Fibroblast of villous mesenchyme (primary cell): Measurements from ENCODE around the gene ZNF579. TPM values are rescaled to one million over a fixed set of nuclear protein-coding genes. Genes with fewer than 3 reads are reported as not detected.

Source experiments
- DNase-seq: peaks from one replicate; pipeline ENCODE4 v3.0.0-alpha.2; 2010; ENCODE audit warnings: low read depth
- H3K4me3 ChIP-seq: 2 replicates; pipeline ENCODE4 v1.5.1; 2011; ENCODE audit warnings: low read depth, mild to moderate bottlenecking, low read length
- total RNA-seq: library from RNA; depleted of rRNA; stranded (reverse); fragments of >200 nt; gene quantifications from 2 replicates; pipeline ENCODE4 v1.2.3, GENCODE V29; 2012
- TF ChIP-seq, protein P1 (sequence below): IDR thresholded peaks from 2 replicates; pipeline ENCODE4 v1.5.1; 2012; ENCODE audit warnings: low read depth, mild to moderate bottlenecking, low read length; ENCODE audit not compliant: insufficient read depth

The ZNF579 gene
- total RNA-seq, 1 donor: 5.6 TPM

GRCh38 chr19:55567708-55568328 is 12.8 kb downstream of the ZNF579 start:
- TF ChIP-seq, protein P1, sequence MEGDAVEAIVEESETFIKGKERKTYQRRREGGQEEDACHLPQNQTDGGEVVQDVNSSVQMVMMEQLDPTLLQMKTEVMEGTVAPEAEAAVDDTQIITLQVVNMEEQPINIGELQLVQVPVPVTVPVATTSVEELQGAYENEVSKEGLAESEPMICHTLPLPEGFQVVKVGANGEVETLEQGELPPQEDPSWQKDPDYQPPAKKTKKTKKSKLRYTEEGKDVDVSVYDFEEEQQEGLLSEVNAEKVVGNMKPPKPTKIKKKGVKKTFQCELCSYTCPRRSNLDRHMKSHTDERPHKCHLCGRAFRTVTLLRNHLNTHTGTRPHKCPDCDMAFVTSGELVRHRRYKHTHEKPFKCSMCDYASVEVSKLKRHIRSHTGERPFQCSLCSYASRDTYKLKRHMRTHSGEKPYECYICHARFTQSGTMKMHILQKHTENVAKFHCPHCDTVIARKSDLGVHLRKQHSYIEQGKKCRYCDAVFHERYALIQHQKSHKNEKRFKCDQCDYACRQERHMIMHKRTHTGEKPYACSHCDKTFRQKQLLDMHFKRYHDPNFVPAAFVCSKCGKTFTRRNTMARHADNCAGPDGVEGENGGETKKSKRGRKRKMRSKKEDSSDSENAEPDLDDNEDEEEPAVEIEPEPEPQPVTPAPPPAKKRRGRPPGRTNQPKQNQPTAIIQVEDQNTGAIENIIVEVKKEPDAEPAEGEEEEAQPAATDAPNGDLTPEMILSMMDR: no peak
- DNase-seq: no peak
- no peak overlapping the region for H3K4me3 ChIP-seq

DNA sequence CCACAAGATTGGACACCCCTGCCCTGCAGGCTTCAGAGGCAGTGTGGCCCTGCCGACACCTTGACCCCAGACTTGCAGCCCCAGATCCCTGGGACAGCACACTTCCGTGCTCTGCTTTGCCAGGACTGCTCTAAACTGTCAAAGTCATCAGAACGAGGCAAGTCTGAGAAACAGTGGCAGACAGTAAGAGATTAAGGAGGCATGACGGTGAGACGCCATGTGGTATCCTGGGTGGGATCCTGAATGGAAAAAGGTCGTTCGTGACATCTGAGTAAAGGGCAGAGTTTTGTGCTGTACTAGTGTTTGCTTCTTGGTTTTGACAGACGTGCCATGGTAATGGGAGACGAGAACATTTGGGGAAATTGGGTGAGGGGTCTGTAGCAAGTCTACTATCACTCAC is 13.8 kb downstream of the ZNF579 start:
- TF ChIP-seq, protein P1: no peak
- H3K4me3 ChIP-seq: no peak overlapping the region
- DNase-seq: no peak

- no peak for DNase-seq
- H3K4me3 ChIP-seq: no peak overlapping the region
- TF ChIP-seq, protein P1: no peak
Observed at GRCh38 chr19:55563261-55563690, 17.4 kb downstream of the ZNF579 start.

DNA sequence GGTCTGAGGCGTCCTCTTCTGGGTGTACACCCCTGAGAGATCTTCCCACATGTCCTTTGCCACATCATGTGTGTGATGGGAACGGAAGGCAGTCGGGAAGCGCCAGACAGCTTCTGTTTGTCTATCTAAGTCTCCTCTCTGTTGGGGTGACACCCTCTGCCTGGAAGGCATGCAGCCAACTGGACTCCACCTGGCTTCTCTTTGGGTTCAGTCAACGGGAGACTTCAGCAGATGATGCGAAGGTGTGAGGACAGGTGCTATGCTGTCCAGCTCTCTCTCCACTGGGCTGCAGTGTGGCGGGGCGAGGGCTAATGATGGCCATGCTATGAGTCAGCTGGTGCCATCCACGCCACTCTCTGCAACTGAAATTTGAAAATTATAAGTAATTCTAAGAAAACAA is 21.0 kb downstream of the ZNF579 start:
- no peak overlapping the region for H3K4me3 ChIP-seq
- no peak for DNase-seq
- TF ChIP-seq, protein P1: no peak

DNA sequence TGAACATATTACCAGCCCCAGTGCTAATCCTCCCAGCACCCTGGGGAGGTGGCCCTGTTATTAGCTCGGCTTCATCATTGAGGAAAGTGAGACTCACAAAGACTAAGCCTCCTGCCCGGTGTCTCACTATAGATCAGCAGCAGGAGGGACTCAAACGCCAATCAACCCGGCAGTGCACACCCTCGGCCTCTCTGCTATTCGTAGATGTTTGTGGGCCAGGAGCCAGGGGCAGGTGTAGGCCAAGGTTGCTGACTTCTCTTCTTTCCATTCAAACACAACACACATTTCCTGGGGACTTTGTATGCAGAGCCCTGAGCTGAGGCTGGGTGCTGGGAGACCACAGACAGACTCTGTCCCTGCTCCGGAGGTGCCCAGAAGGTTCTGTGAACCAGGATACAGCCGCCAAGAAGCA is 25.9 kb downstream of the ZNF579 start:
- TF ChIP-seq, protein P1: no peak
- DNase-seq: no peak
- H3K4me3 ChIP-seq: no peak overlapping the region

GRCh38 chr19:55554302-55554701 is 26.3 kb downstream of the ZNF579 start:
- TF ChIP-seq, protein P1: no peak
- no peak for DNase-seq
- H3K4me3 ChIP-seq: no peak overlapping the region
